ENCODE measurements around the gene NBAS.
A peak's percentile ranks its signal among the peaks of the same experiment; 100 is the strongest.

NBAS gene

GRCh38 chr2:15166878-15167277 is 394.3 kb downstream of the NBAS start:
- no peak for DNase-seq (ENCODE audit: low read depth)

- DNase-seq (ENCODE audit: low read depth): peak; percentile 10
Measured at GRCh38 chr2:15163326-15163725, 397.8 kb downstream of the NBAS start.

- no peak for DNase-seq (ENCODE audit: low read depth)
Measured at GRCh38 chr2:15162620-15163019, 398.5 kb downstream of the NBAS start.

- DNase-seq (ENCODE audit: low read depth): no peak
Measured at GRCh38 chr2:15160201-15160991, 400.7 kb downstream of the NBAS start.

GRCh38 chr2:15159751-15160177 is 401.4 kb downstream of the NBAS start:
- DNase-seq (ENCODE audit: low read depth): peak; percentile 51

GRCh38 chr2:15159206-15159605 is 401.9 kb downstream of the NBAS start:
- no peak for DNase-seq (ENCODE audit: low read depth)

GRCh38 chr2:15158532-15158931 is 402.6 kb downstream of the NBAS start:
- no peak for DNase-seq (ENCODE audit: low read depth)

GRCh38 chr2:15158100-15158499 is 403.0 kb downstream of the NBAS start:
- DNase-seq (ENCODE audit: low read depth): no peak

- no peak for DNase-seq (ENCODE audit: low read depth)
Measured at GRCh38 chr2:15155959-15156574, 405.1 kb downstream of the NBAS start.

GRCh38 chr2:15154297-15154696 is 406.8 kb downstream of the NBAS start:
- DNase-seq (ENCODE audit: low read depth): peak; percentile 6

GRCh38 chr2:15152382-15152781 is 408.8 kb downstream of the NBAS start:
- DNase-seq (ENCODE audit: low read depth): no peak

GRCh38 chr2:15149063-15149462 is 412.1 kb downstream of the NBAS start:
- DNase-seq (ENCODE audit: low read depth): no peak

- no peak for DNase-seq (ENCODE audit: low read depth)
Measured at GRCh38 chr2:15147591-15147990, 413.5 kb downstream of the NBAS start.

GRCh38 chr2:15146960-15147359 is 414.2 kb downstream of the NBAS start:
- no peak for DNase-seq (ENCODE audit: low read depth)

- DNase-seq (ENCODE audit: low read depth): no peak
Measured at GRCh38 chr2:15145919-15146318, 415.2 kb downstream of the NBAS start.

- DNase-seq (ENCODE audit: low read depth): peak; percentile 41
Measured at GRCh38 chr2:15145046-15145817, 415.9 kb downstream of the NBAS start.

- DNase-seq (ENCODE audit: low read depth): peak; percentile 10
Measured at GRCh38 chr2:15142069-15142689, 419.0 kb downstream of the NBAS start.

GRCh38 chr2:15141211-15141610 is 419.9 kb downstream of the NBAS start:
- DNase-seq (ENCODE audit: low read depth): no peak

- DNase-seq (ENCODE audit: low read depth): no peak
Measured at GRCh38 chr2:15136639-15137038, 424.5 kb downstream of the NBAS start.

GRCh38 chr2:15134957-15135356 is 426.2 kb downstream of the NBAS start:
- DNase-seq (ENCODE audit: low read depth): no peak

GRCh38 chr2:15133461-15133860 is 427.7 kb downstream of the NBAS start:
- no peak for DNase-seq (ENCODE audit: low read depth)

GRCh38 chr2:15128846-15129245 is 432.3 kb downstream of the NBAS start:
- DNase-seq (ENCODE audit: low read depth): no peak
